A673 (cell line): Measurements from ENCODE around the gene GBX1. TPM values are rescaled to one million over a fixed set of nuclear protein-coding genes. Genes with fewer than 3 reads are reported as not detected.
A peak's percentile ranks its signal among the peaks of the same experiment; 100 is the strongest.

Source experiments
- BruUV-seq: library from RNA; stranded (reverse); fragments of 400-500 nt; replicated peaks from 2 replicates; lab custom pipeline; 2021; lab: Mats Ljungman, UMichigan
- CTCF ChIA-PET: fragments of 300-600 bp; sonication (Branson Sonifier 250); formaldehyde crosslinking; loops from one replicate; lab custom pipeline; 2022; ENCODE audit warnings: antibody characterized with exemption; lab: Charles Lee
- POLR2A ChIA-PET: fragments of 300-600 bp; sonication (Branson Sonifier 250); formaldehyde crosslinking; loops from one replicate; lab custom pipeline; 2022; ENCODE audit warnings: antibody characterized with exemption; ENCODE audit not compliant: low non-redundant PET; lab: Charles Lee
- DNase-seq: peaks from one replicate; pipeline ENCODE4 v3.0.0-alpha.2; 2015; ENCODE audit warnings: low spot score
- H3K27ac ChIP-seq: fragments of 200-600 bp; sonication (generic); 2 replicates; pipeline ENCODE4 v1.5.1; 2016; ENCODE audit warnings: mixed run types, low read depth, mild to moderate bottlenecking, mixed read lengths, antibody characterized with exemption, low read length; ENCODE audit not compliant: poor library complexity, severe bottlenecking
- H3K27me3 ChIP-seq: fragments of 200-600 bp; sonication (generic); replicated peaks from 2 replicates; pipeline ENCODE4 v1.6.1; 2017; ENCODE audit warnings: mixed run types, low read depth, mild to moderate bottlenecking, mixed read lengths, antibody characterized with exemption, low read length; ENCODE audit not compliant: insufficient read depth, poor library complexity
- H3K36me3 ChIP-seq: fragments of 200-600 bp; sonication (generic); 2 replicates; pipeline ENCODE4 v1.6.1; 2016; ENCODE audit warnings: mixed run types, mild to moderate bottlenecking, mixed read lengths, antibody characterized with exemption, low read length; ENCODE audit not compliant: insufficient read depth, poor library complexity, severe bottlenecking
- H3K4me1 ChIP-seq: fragments of 200-600 bp; sonication (generic); 2 replicates; pipeline ENCODE4 v1.6.1; 2017; ENCODE audit warnings: mixed run types, mild to moderate bottlenecking, mixed read lengths, antibody characterized with exemption, low read length; ENCODE audit not compliant: insufficient read depth, poor library complexity, severe bottlenecking
- H3K4me3 ChIP-seq: fragments of 200-600 bp; sonication (generic); 2 replicates; pipeline ENCODE4 v1.5.1; 2016; ENCODE audit warnings: low read depth, mixed run types, mild to moderate bottlenecking, mixed read lengths, low read length; ENCODE audit not compliant: poor library complexity, severe bottlenecking
- H3K9me3 ChIP-seq: fragments of 200-600 bp; sonication (generic); 2 replicates; pipeline ENCODE4 v1.6.1; 2016; ENCODE audit warnings: mixed run types, low read depth, mild to moderate bottlenecking, mixed read lengths, antibody characterized with exemption, low read length; ENCODE audit not compliant: poor library complexity, severe bottlenecking
- CTCF ChIP-seq: fragments of 300-800, 200-600 bp; sonication (generic); conservative IDR thresholded peaks from 2 replicates; pipeline ENCODE4 v1.5.1; 2017; ENCODE audit warnings: low read depth, mild to moderate bottlenecking, antibody characterized with exemption, low read length, moderate library complexity, mixed read lengths
- EZH2 ChIP-seq: fragments of 200-600 bp; sonication (generic); IDR thresholded peaks from 2 replicates; pipeline ENCODE4 v1.6.1; 2017; ENCODE audit warnings: borderline replicate concordance, low read depth, mild to moderate bottlenecking, mixed read lengths, antibody characterized with exemption, low read length; ENCODE audit not compliant: poor library complexity, severe bottlenecking
- intact Hi-C: fragments of 100-400 bp; cut with micrococcal nuclease; formaldehyde crosslinking; loops from one replicate; pipeline ENCODE4 v1.10.0; 2022; ENCODE audit not compliant: unreplicated experiment
- total RNA-seq: library from RNA; stranded (reverse); gene quantifications from 2 replicates; pipeline ENCODE4 v1.2.3, GENCODE V29; 2021

Gene GBX1
- total RNA-seq, 1 experiment from 2014 or later = not detected

- Histone ChIP-seq H3K4me3 (peak overlapping the region; percentile 21), H3K27ac (no peak overlapping the region), H3K36me3 (peaks cover 16% of the 10 kb centered on the region), H3K4me1 (peaks cover 22% of the 10 kb centered on the region), H3K27me3 (no peaks in the 10 kb centered on the region), H3K9me3 (no peaks in the 10 kb centered on the region)
- BruUV-seq = no TSS peak
- no peak for TF ChIP-seq CTCF
- no peak for TF ChIP-seq EZH2
- POLR2A ChIA-PET = no interaction called here
- DNase-seq = peak; percentile 60
- CTCF ChIA-PET = interaction anchor here (0.6 kb wide), 1 partner anchor 9 kb away, joined by 7 read pairs; no protein-coding TSS in a partner anchor
- intact Hi-C loops = loop anchor here (10.0 kb wide), 1 partner anchor 220 kb away; no protein-coding TSS in a partner anchor
These were observed 52.2 kb downstream of the GBX1 start for GRCh38 chr7:151115121-151115835.

GRCh38 chr7:151114151-151115090 is 53.1 kb downstream of the GBX1 start:
- POLR2A ChIA-PET = interaction anchor here (0.7 kb wide), 1 partner anchor 146 kb away, joined by 3 read pairs; no protein-coding TSS in a partner anchor
- CTCF ChIA-PET = interaction anchor here (0.6 kb wide), 1 partner anchor 29 kb away, joined by 6 read pairs; no protein-coding TSS in a partner anchor
- Histone ChIP-seq H3K4me3 (peak overlapping the region; percentile 28), H3K4me1 (peaks cover 22% of the 10 kb centered on the region), H3K27ac (no peak overlapping the region), H3K27me3 (no peaks in the 10 kb centered on the region), H3K36me3 (peaks cover 8% of the 10 kb centered on the region), H3K9me3 (no peaks in the 10 kb centered on the region)
- intact Hi-C loops = loop anchor here (5.0 to 10.0 kb wide), 2 partner anchors 102 to 220 kb away; no protein-coding TSS in a partner anchor
- BruUV-seq = no TSS peak
- TF ChIP-seq EZH2 = no peak
- TF ChIP-seq CTCF = no peak
- DNase-seq = peak; percentile 24
